HUES64 (cell line): ENCODE data around the gene ZNF274.
A peak's percentile ranks its signal among the peaks of the same experiment; 100 is the strongest.

ENCODE experiments used
- H3K27ac ChIP-seq: 2 replicates; pipeline ENCODE4 v1.7.0; 2013; ENCODE audit warnings: low read depth, low read length, inconsistent platforms
- H3K27me3 ChIP-seq: 2 replicates; pipeline ENCODE4 v1.6.1; 2013; ENCODE audit warnings: mild to moderate bottlenecking, low read length; ENCODE audit not compliant: insufficient read depth
- H3K36me3 ChIP-seq: 2 replicates; pipeline ENCODE4 v1.6.1; 2013; ENCODE audit warnings: mild to moderate bottlenecking, low read length; ENCODE audit not compliant: insufficient read depth
- H3K4me1 ChIP-seq: 2 replicates; pipeline ENCODE4 v1.6.1; 2013; ENCODE audit warnings: mild to moderate bottlenecking, low read length, moderate library complexity; ENCODE audit not compliant: insufficient read depth
- H3K4me3 ChIP-seq: 2 replicates; pipeline ENCODE4 v1.5.1; 2013; ENCODE audit warnings: mild to moderate bottlenecking, low read length, moderate library complexity
- H3K9ac ChIP-seq: 2 replicates; pipeline ENCODE4 v1.6.1; 2013; ENCODE audit warnings: mild to moderate bottlenecking, low read depth, low read length
- H3K9me3 ChIP-seq: 2 replicates; pipeline ENCODE4 v1.6.1; 2013; ENCODE audit warnings: low read depth, low read length; ENCODE audit not compliant: insufficient read depth
- WGBS: fragments of 150-250, 120-280 bp; methylation state at CpG from one replicate; pipeline ENCODE4 v1.1.7; 2013; ENCODE audit warnings: missing lambda C conversion rate; 5-methylcytosine and 5-hydroxymethylcytosine counted together

Gene ZNF274

DNA sequence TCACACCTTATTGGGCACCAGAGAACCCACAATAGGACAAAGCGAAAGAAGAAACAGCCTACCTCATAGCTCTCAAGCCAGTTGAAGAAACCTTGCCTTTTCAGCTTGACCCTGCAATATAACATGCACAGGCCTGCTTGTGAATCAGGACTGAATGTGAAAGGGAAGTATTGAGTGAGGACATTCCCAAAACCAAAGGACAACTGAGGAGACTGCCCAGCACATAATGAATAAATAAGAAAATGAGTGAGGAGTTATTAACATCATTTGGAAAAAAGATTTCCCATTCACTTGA is 30.2 kb downstream of the ZNF274 start:
- Histone ChIP-seq H3K27ac (no peak overlapping the region), H3K4me3 (no peak overlapping the region), H3K36me3 (peaks cover 62% of the 10 kb centered on the region), H3K9ac (no peak overlapping the region), H3K4me1 (no peaks in the 10 kb centered on the region), H3K27me3 (no peaks in the 10 kb centered on the region), H3K9me3 (peaks cover 33% of the 10 kb centered on the region)
- WGBS, result 100% methylated on average over 1 of the region's 1 CpG

DNA sequence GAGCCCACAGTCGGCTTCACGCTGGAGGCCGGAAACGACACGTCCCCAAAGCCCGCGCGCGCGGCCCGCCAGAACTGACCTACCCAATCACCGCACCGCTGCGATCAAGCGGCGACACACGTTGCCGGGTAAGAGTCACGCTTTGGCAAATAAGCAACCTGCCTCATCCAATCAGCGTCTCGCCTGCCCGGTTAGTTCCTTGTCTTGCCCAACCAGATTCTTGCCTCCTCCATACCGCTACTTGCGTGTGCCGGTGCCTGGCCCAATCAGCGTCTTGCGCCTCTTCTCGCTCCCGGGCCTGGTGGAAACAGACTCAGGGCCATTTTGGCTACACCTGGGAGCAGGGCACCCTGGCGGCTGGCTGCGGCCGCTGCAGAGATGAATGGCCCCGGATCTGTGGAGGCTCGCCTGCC is 34.2 kb downstream of the ZNF274 start:
- Histone ChIP-seq H3K9ac (no peak overlapping the region), H3K27ac (no peak overlapping the region), H3K36me3 (peaks cover 23% of the 10 kb centered on the region), H3K9me3 (peaks cover 22% of the 10 kb centered on the region), H3K4me1 (no peaks in the 10 kb centered on the region), H3K4me3 (no peak overlapping the region), H3K27me3 (no peaks in the 10 kb centered on the region)
- WGBS, result 96% methylated on average over 34 of the region's 34 CpGs

DNA sequence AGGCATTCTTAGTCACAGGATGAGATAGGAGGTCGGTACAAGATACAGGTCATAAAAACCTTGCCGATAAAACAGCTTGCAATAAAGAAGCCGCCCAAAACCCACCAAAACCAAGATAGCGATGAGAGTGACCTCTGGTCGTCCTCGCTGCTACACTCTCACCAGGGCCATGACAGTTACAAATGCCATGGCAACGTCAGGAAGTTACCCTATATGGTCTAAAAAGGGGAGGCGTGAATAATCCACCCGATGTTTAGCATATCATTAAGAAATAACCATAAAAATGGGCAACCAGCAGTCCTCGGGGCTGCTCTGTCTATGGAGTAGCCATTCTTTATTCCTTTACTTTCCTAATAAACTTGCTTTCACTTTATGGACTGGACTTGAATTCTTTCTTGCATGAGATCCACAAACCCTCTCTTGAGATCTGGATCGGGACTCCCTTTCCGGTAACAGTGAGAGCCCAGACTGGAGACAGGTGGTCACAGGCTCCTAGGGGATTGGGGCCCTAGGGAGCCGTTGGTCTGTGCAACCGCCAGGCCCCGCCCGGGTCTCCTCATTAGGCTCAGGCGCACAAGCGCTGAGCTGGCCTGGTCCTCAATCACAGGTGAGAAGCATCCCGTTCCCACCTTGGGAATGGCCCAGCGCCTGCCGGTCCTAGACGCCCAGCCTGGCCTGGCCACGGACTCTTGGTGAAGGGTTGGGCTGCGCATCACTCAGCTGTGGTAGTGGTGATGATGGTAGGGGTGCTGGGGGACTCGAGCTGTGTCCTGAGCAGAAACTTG is 34.9 kb downstream of the ZNF274 start:
- no peak overlapping the region for H3K4me3 ChIP-seq
- H3K36me3 ChIP-seq, result peaks cover 16% of the 10 kb centered on the region
- 93% methylated on average over 25 of the region's 25 CpGs for WGBS
- H3K9me3 ChIP-seq, result peaks cover 16% of the 10 kb centered on the region
- H3K9ac ChIP-seq, result no peak overlapping the region
- no peak overlapping the region for H3K27ac ChIP-seq
- H3K4me1 ChIP-seq, result no peaks in the 10 kb centered on the region
- H3K27me3 ChIP-seq, result no peaks in the 10 kb centered on the region

DNA sequence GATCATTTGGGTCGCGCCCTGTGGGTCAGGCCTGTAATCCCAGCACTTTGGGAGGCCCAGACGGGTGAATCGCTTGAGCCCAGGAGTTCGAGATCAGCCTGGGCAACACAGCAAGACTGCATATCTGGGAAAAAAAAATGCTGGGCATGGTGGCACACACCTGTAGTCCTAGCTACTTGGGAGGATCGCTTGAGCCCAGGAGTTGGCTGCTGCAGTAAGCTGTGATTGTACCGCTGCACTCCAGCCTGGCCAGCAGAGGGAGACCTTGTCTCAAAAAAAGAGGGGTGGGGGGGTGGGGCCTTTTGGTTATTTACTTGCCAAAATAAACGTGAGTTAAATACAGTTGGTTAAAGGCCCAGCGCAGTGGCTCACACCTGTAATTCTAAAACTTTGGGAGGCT is 36.0 kb downstream of the ZNF274 start:
- Histone ChIP-seq H3K9ac (no peak overlapping the region), H3K27ac (no peak overlapping the region), H3K27me3 (no peaks in the 10 kb centered on the region), H3K9me3 (0 out of 2 replicates have a peak, but pooled peaks cover 6% of the 10 kb centered on the region), H3K36me3 (peaks cover 5% of the 10 kb centered on the region), H3K4me1 (no peaks in the 10 kb centered on the region), H3K4me3 (no peak overlapping the region)
- 69% methylated on average over 9 of the region's 9 CpGs for WGBS

DNA sequence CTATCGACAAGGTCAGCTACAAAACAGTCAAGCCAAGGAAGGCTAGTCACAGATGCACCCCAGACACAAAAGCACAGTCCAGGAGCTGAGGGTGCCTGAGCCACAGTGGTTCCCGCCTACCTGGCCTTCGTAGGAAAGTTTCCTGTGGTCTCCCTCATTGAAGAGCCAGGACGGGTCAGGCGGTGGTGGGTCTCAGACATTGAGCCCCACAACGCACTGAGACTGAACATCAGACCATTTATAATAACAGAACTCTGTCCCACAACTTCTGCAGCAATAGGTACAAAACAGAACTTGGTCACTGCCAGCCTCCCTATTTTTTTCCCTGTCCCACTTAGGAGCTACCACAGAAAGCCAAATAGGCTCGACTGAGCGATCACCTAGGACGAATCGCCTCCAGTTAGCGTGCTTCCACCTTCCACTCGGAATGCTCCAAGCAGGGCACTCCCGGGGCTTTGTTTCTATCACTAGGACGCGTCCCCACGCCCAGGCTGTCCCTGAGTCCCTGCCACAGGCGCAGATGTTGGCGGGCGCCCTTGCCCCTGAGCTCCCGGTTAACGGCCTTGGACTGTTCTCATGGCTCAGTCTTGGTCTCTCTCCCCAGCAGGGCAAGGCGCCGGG is 45.2 kb downstream of the ZNF274 start:
- no peaks in the 10 kb centered on the region for H3K9me3 ChIP-seq
- H3K27ac ChIP-seq, result peak overlapping the region; percentile 95
- WGBS, result 11% methylated on average over 23 of the region's 23 CpGs
- peaks cover 9% of the 10 kb centered on the region; the same call in 1 of the 2 replicates for H3K4me1 ChIP-seq
- no peaks in the 10 kb centered on the region for H3K27me3 ChIP-seq
- peaks cover 33% of the 10 kb centered on the region for H3K36me3 ChIP-seq
- H3K4me3 ChIP-seq, result peak overlapping the region; percentile 90
- peak overlapping the region; percentile 96 for H3K9ac ChIP-seq

DNA sequence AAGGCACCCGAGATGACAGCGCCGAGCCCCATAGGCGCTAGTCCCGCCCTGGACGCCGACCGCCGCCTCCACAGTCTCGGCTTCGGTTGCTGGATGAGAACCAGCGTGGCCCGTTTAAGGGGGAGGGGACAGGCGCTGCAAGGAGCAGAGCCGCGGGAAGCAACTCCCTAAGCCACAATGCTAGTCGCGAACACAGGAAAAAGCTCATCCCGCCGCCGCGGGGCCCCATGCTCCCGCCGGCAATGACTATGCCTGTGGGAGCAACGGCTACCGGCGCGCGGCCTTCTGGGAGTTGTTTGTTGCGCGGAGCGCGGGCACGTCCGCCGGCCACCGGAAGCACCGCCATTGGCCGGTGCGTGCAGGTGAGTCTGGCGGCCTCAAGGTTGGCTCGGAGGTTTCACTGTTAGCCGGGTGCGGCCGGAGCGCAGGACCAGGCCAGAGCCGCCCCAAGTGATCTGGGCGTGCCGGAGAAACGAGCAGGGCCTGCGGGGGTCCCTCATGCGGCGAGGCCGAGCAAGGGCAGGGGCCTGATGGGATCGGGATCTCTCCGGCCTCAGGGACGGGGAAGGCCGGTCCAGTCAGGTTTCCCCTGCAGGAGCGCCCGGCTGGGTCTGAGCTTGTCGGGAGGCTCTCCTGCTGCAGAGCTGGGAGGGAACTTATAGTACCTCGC is 45.9 kb downstream of the ZNF274 start, which contains the start of gene ZNF544:
ZNF544 (plus strand) TSS at position 330 of the 670 bp plus-strand sequence. CDS start 15,110 bp downstream, outside the sequence.
- H3K9me3 ChIP-seq, result no peaks in the 10 kb centered on the region
- peak within 1 kb of the TSS; percentile 96 for H3K9ac ChIP-seq
- WGBS, result under 1% methylated on average over 62 of the region's 62 CpGs
- peak within 1 kb of the TSS; percentile 95 for H3K27ac ChIP-seq
- peak within 1 kb of the TSS; percentile 90 for H3K4me3 ChIP-seq
- peaks cover 40% of the 10 kb centered on the region for H3K36me3 ChIP-seq
- no peaks in the 10 kb centered on the region for H3K27me3 ChIP-seq
- peaks cover 9% of the 10 kb centered on the region; the same call in 1 of the 2 replicates for H3K4me1 ChIP-seq

DNA sequence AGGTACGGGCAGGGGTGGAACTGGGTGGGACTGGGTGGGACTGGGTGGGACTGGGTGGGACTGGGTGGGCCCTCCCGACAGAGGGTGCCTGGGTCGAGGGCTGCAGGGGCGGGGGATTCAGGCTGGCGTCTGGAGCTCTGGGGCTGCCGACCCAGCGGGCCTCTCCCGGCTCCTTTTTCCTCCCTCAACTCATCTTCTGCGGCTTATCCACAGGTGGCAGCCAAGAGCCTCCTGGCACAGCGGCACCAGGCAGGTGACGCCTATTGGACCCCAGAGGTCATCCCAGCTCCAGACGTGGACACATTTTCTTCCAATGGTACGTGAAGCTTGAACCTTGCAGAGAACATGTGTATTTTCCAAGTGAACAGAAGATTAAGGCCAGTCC is 46.4 kb downstream of the ZNF274 start:
- peaks cover 9% of the 10 kb centered on the region; the same call in 1 of the 2 replicates for H3K4me1 ChIP-seq
- peaks cover 45% of the 10 kb centered on the region for H3K36me3 ChIP-seq
- H3K4me3 ChIP-seq, result peak overlapping the region; percentile 90
- 5% methylated on average over 13 of the region's 13 CpGs for WGBS
- no peaks in the 10 kb centered on the region for H3K9me3 ChIP-seq
- peak overlapping the region; percentile 95 for H3K27ac ChIP-seq
- peak overlapping the region; percentile 96 for H3K9ac ChIP-seq
- H3K27me3 ChIP-seq, result no peaks in the 10 kb centered on the region

DNA sequence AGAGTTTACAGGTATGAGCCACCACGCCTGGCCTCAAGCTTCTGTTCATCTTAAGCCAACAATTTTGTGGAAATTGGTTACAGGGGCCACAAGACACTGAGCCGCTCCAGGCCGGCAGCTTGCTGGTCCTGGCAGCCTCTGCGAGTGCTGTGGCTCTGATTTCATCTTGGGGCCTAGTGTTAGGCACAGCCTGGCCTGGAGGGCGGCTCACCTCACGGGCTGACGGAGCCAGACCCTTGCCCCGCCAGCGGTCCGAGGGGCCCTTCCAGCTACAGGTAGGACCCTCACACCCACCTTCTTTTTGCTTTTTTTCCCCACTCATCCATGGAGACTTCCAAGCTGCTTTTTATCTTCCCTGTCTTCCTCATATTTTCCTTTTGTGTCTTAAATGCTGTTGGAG is 54.5 kb downstream of the ZNF274 start:
- Histone ChIP-seq H3K36me3 (peaks cover 94% of the 10 kb centered on the region), H3K4me1 (no peaks in the 10 kb centered on the region), H3K27ac (no peak overlapping the region), H3K27me3 (no peaks in the 10 kb centered on the region), H3K9me3 (no peaks in the 10 kb centered on the region), H3K9ac (no peak overlapping the region), H3K4me3 (no peak overlapping the region)
- WGBS, result 90% methylated on average over 10 of the region's 10 CpGs

DNA sequence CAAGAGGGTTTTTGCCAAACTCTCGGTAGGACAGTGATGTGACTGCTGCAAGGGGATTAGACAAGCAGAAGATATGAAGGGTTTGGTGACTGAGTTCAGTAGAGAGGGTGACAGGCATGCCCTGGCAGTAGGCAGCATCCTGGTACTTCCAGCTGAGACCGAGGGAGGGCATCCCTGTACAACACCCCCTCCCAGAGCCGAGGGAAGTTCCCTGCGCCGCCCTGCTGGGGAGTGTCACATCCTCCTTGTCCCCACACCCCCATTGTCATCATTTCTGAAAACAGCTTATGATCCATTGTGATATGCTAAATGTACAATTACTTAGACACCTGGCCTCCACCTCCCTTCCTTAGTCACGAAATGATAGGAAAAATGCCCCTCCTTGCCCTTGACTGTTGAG is 60.5 kb downstream of the ZNF274 start:
- Histone ChIP-seq H3K9me3 (peaks cover 32% of the 10 kb centered on the region), H3K4me1 (no peaks in the 10 kb centered on the region), H3K27me3 (no peaks in the 10 kb centered on the region), H3K36me3 (peaks cover 98% of the 10 kb centered on the region), H3K27ac (no peak overlapping the region), H3K9ac (no peak overlapping the region), H3K4me3 (no peak overlapping the region)
- 95% methylated on average over 6 of the region's 6 CpGs for WGBS

DNA sequence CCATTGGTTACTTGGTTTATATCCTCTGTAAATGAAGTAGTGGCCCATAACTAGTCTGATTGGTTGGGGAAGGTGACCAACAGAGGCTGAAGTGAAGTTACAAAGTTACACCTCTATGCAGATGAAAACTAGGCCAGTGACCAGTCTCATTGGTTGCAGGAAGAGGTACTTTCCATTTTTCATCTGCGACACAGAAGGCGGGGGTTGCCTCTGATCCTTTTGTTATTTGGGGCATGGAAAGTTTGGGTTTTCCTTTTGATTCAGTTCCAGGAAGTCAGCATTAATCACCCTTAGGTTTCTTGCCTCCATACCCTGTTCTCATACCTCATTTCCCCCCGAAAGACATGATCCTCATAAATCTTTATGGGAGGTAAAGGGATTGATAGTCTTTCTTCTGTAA is 66.0 kb downstream of the ZNF274 start:
- Histone ChIP-seq H3K4me3 (peak overlapping the region; percentile 2; the same call in 1 of the 2 replicates), H3K36me3 (peaks cover 100% of the 10 kb centered on the region), H3K4me1 (no peaks in the 10 kb centered on the region), H3K9ac (no peak overlapping the region), H3K27me3 (no peaks in the 10 kb centered on the region), H3K27ac (no peak overlapping the region), H3K9me3 (peaks cover 88% of the 10 kb centered on the region)
- 96% methylated on average over 2 of the region's 3 CpGs for WGBS

DNA sequence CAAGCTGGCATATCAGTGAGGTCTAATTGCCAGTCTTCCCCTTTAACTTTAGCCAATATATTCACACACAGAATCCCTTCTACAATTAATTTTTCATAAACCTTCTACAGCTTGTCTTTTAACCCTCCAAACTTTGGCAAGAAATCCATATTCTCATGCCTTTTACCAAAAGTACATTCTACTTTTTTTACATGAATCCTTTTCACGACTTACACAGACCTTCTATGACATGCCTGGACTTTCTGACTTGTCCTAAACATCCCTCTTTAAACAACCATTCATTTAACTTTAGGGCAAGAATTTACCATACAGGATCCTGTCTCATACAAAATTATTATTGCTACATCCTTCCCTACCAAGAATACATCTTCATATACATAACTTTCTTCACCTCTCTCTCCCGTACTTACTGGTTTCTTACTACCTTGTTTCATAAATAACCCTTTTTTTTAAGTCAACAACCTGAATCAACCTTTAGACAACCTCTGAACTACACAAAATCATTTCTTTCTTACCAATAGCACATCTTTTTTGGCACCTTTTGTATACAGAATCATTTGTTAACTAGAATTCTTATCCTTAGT is 69.3 kb downstream of the ZNF274 start:
- H3K36me3 ChIP-seq, result peaks cover 99% of the 10 kb centered on the region

More for the DNA sequence above, 69.3 kb downstream of the ZNF274 start:
- Histone ChIP-seq H3K4me3 (peak overlapping the region; percentile 37), H3K27ac (no peak overlapping the region), H3K9me3 (peaks cover 96% of the 10 kb centered on the region), H3K4me1 (no peaks in the 10 kb centered on the region), H3K27me3 (no peaks in the 10 kb centered on the region), H3K9ac (no peak overlapping the region)
- WGBS, result 94% methylated on average over 2 of the region's 2 CpGs
